GM18517 (cell line): ENCODE measurements around the gene FAM47B.

Source experiments
- ATAC-seq: cut with Tn5 transposase; IDR thresholded peaks from one replicate; pipeline ENCODE4 v1.9.1; 2021; ENCODE audit warnings: mild to moderate bottlenecking, moderate library complexity; ENCODE audit not compliant: unreplicated experiment

FAM47B gene

DNA sequence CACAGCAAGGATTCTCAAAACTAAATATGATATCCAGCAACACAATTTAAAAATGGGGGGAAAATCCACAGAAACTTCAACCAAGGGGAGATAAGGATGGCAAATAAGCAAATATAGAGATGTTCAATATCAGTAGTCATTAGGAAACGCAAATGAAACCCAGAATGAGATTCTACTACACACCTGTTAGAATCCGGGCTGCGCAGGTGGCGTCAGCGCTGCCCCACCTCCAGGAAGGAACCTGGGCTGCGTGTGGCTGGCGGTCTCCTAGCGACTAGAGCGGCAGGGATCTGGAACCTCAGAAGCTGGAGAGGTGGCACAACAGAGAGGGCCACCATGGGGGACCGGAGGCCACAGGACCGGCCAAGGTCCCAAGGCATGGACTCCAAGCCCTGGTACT lies at the start of gene FAM47B:
FAM47B (plus strand) TSS at position 301 of the 400 bp plus-strand sequence; CDS start at position 337, 36 bp downstream.
- ATAC-seq, result no peak

DNA sequence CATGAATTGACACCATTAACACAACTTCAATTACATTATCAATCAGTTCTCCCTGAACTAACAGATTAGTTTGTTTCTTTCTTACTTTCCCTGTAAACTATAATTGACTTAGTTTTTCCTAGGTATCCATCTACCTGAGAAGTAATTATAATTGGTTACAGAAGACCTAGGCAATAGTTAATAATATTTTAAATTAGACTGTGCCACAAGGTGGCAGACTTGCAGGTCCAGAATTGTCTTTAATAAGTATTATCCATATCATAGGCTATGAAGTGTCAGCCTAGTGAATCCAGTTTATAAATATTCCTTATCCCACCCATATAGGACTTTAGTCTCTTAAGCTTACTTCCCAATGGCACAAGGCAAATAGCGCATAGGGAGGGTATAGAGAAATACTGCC lies 48.9 kb upstream of the FAM47B start:
- no peak for ATAC-seq

DNA sequence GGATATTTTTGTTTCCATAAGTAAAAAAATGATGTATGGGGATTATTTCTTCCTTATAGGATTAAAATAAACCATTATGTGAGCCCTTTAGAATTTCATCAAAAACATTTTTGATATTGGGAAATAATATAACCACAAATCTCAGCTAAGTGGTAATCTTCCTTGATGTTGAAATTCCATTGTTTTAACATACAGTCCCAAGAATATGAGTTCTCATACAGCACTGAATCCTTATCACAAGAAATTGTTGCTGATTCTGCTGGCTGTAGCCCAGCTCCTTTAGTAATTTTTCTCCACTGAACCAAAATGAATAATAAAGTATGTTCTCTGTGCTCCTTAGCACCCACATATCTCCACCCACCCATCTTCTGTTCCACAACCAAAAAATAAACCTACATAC lies 41.9 kb upstream of the FAM47B start:
- ATAC-seq, result no peak

DNA sequence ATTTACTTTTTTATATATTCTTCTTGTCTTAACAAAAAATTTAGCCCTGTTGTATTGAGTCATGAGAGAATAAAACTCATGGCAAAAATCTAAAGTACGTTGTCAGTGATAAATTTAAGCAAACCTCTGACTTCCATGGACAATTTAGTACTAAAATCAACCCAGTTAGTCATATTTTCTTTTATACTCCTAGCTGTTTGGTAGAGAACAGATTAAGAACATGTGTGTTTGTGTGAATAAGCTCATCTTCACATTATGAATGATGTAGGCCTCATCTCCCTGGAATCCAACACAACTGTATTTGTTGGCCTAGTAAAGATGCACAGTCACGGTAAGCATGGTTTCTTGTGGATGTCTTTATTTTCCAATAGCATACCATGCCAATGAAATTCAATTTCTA lies 40.8 kb upstream of the FAM47B start:
- ATAC-seq, result no peak

DNA sequence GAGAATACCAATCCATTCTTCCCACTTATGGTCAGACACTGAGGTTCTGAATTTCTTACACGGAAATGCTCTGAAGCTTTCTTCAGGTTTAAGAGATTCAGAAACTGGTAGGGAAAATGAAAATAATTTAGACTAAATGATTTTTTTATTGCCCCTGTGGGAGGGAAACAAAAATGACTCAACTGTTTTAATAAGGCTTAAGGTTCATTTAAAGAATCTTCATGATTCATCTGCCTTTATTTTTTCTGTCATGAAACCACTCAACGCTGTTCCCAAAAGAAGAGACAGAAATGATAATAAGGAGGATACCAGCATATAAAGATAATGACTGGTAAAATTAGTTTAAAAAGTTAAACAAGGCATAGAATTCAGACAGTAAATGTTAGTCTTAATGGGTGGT lies 39.3 kb upstream of the FAM47B start:
- no peak for ATAC-seq

DNA sequence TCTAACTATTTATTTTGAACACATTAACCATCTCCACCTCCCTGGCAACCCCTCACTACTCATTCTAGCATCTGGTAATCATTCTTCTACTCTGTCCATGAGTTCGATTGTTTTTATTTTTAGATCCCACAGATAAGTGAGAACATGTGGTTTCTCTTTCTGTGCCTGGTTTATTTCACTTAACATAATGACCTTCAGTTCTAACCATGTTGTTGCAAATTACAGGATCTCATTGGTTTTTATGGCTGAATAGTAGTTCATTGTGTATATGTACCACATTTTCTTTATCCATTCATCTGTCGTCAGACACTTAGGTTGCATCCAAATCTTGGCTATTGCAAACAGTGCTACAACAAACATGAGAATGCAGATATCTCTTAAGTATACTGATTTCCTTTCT lies 33.4 kb upstream of the FAM47B start:
- ATAC-seq, result no peak

DNA sequence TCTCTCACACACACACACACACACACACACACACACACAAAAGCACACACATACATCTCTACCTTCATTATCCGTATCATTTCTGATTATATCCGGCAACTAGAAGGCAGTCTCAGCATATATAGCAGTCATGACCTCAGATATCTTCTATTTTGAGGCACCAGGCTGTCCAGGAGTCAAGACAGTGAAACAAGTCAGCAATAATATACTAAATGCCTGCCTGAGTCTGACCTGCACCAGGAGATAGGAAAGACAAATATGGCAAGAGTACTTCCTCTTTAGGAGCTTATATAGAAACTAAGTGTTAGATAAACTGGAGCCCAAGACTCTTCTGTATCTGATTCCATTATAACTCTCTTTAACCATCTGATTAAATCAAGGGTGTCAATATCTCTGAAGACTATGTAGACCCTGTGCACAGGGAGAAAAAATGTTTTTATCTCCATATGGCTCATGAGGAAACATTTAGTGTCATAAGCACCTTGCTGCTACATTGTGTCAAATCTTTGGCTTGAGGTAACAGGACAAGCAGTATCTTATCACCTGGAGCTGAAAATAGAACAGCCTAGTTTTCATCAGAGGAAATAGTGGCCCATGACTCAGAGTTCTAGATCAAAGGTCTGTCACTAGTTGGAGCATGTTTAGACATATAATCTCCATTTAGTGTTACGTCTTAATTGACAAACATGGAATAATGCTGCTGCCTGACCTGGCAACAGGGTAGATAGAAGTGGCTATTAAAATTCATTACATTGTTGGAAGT lies 27.0 kb upstream of the FAM47B start:
- ATAC-seq, result no peak

DNA sequence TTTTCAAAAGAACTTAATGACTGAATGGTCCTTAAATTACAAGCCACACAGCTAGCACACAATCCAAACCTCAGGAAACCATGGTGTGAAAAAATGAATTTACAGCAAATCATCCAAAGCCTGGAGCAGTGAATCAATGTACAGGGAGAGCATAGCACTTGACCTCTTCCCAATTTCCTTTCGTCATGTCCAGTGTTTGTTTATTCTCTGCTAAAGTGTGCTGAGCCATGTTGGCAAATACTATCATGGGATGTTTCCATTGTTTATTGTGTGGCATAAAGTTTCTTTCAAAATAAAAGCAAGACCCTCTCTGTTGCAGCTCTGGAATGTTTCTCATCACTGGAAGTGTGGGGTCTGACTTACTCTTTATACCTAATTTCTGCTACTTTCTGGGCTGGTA lies 25.4 kb upstream of the FAM47B start:
- ATAC-seq, result no peak

DNA sequence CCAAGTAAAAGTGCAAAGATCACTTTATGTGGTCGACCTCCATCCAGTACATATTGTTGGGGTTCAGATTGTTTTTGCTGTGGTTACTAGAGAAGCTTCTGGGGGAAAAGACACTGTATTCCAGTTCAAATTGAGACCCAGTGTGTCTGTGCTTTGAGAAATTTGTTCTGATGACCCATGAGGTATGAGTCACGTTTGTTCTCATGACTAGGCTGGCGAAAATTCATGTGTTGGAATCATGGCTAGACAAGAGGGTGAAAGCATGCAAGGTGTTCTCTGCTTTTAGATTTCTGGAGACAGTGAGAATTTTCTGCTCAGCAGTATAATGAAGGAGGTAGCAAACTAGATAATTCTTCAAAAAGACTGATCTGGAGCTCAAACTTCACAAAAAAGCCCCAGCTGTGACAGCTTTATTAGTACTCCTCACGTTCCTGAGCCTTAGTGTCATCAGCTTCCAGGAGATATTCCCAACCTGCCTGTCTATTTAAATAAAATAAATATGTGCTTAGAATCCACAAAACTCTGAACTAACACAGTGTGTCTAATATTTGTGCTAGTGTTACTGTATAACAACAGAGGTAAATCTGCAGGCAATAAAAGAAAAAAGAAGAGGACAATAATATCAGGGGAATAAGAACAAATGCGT lies 24.4 kb upstream of the FAM47B start:
- no peak for ATAC-seq

DNA sequence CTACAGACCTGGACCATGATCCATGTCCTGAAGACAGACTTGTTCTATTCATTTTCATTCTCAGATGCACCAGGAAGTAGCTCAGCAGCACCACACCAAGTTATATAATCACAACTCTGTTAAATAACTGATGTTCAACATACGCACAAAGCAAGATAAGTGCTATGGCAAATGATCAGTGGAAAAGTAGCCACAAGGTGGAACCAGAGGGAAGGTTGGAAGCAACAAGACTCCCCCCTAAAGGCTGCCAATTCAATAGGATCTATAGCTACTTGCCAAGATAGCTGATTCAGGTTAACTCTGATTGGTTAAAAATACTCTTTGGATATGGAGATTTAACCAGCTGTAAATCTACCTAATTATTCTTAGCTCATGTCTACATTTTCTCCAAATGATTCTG lies 23.7 kb upstream of the FAM47B start:
- no peak for ATAC-seq

DNA sequence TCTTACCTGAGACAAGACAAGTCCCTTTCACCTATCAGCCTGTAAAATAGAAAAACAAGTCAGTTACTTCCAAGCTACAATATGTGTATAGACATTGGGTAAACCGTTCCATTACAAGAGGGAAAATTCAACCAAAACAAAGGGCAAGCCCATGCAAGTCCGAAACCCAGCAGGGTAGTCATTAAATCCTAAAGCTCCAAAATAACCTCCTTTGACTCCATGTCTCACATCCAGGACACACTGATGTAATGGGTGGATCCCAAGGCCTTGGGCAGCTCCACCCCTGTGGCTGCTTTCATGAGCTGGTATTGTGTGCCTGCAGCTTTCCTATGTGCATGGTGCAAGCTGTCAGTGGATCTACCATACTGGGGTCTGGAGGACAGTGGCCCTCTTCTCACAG lies 14.7 kb upstream of the FAM47B start:
- ATAC-seq, result no peak

DNA sequence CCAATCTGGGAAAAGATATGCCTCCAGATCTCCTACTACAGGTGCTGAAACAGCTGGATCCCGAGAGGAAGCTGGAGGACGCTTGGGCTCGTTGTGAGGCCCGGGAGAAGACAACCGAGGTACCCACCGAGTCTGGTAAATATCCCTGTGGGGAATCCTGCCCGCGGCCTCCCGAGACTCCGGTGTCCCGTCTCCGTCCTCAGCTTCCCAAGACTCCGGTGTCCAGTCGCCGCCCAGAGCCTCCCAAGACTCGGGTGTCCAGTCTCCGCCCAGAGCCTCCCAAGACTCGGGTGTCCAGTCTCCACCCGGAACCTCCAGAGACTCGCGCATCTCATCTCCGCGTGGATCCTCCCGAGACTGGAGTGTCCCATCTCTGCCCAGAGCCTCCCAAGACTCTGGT lies 639 bp downstream of the FAM47B start:
- ATAC-seq, result no peak

DNA sequence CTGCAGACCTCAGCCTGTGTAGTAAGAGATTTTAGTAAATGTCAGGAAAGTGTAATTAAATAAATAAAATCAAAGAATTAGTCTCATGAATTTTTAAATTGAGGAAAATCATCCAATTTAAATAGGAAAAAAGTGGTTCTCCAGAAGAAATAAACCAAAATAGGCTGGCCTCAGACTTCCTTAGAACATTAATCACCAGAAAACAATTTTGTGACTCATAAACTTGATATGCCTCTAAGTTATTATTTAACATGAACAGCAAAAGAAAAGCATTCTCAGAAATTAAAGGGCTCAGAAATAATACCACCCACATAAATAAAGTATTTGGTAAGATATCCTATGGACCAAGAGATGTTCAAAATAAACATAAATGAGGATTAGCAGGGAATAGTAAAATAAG lies 14.3 kb downstream of the FAM47B start:
- ATAC-seq, result no peak

DNA sequence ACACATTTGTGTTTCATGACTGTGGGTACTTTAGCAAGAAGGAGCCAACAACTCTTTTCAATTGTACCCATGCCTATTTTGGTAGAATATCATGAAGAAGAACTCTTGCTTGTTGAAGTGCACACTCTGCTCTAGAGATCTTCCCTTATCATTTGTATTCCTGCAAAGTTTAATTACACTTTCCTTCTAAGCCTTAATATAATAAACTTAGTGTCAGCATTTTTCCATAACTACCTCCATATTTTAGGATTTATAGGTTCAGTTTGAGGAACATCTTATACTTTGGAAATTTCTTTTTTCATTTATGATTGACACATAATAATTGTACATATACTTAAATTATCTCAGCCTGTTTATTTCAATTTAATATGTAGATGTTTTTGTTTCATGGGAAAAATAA lies 19.1 kb downstream of the FAM47B start:
- no peak for ATAC-seq

DNA sequence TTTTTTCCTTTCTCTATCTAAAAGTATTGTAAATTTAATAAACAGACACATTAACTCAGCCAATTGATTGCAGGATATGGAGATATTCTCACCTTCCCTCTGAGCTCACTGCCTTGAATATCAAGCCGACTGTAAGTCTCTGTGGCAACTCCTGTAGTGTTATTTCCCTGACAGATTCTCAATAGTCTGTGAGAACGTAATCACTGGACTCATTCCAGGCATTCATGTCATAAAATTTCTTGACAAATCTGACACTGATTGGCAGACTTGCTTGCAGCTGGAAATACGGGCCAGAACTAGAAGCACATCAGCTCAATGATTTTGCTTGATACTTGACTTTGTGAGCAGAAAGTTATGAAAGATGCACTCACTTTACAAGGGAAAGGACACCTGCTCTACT lies 29.6 kb downstream of the FAM47B start:
- ATAC-seq, result no peak

DNA sequence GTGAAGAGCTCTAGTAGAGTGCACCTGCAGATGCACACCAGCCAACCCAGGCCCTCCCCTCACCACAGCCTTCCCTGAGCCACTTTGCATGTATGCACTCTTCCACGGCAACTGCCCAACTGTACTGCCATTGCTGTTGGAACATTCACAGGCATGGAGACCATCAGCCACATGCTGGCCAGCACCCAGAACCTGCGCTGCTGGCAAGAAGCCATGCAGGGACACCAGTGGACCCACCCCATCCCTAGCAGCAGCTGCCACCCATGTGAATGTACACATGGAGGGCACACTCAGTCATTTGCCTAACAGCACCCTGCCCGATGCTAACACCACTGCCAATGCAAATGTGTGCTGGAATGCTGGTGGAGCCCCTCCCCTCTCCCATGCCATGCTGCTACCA lies 35.6 kb downstream of the FAM47B start:
- ATAC-seq, result no peak

DNA sequence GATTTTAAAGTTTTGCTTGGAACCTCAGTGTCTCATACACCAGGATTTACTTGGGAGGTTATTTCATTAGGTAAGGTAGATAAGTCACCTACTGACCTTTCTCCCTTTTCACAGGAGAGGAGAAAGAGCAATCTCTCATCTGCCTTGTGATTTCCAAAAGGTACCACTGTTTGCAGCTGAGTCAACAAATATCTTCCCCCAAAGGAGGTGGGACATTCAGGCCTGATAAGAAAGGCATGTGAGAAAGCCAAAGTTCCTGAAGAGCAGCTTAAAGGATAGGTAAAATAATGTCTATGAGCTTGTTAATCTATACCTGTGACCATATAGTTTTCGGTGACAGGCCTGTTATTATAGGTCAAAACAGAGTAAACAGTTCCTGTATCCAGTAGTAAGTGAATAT lies 45.0 kb downstream of the FAM47B start:
- no peak for ATAC-seq
